ENCODE data around the gene PLEKHG4.

DNA sequence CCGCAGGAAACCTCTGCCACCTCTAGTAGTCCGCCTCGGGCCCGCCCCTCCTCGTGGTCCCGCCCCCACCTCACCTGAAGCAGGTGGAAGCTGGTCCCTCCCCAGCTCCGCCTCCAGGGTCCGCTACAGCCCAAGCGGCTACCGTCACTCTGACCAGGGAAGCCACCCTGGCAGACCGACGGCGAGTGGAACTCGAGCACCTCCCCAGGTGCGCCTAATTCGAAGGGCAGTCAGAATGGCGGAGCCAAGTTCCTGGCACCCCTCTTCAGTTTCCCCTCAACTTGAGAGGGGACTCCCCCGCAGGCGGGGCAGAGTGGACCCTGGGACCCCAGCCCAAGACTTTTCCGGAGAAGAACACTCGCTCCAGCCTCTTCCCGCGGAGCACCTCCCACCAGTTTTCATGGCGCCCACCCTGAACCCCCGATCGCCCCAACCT lies 32.6 kb upstream of the PLEKHG4 start:
- TF ChIP-seq, protein P1, sequence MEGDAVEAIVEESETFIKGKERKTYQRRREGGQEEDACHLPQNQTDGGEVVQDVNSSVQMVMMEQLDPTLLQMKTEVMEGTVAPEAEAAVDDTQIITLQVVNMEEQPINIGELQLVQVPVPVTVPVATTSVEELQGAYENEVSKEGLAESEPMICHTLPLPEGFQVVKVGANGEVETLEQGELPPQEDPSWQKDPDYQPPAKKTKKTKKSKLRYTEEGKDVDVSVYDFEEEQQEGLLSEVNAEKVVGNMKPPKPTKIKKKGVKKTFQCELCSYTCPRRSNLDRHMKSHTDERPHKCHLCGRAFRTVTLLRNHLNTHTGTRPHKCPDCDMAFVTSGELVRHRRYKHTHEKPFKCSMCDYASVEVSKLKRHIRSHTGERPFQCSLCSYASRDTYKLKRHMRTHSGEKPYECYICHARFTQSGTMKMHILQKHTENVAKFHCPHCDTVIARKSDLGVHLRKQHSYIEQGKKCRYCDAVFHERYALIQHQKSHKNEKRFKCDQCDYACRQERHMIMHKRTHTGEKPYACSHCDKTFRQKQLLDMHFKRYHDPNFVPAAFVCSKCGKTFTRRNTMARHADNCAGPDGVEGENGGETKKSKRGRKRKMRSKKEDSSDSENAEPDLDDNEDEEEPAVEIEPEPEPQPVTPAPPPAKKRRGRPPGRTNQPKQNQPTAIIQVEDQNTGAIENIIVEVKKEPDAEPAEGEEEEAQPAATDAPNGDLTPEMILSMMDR (IDR thresholded peaks at IDR 0.05), result peak in 3 of 7 experiments; percentile 20 to 43 (median 43)
- peak; percentile 70 to 94 (median 92) for TF ChIP-seq POLR2A (IDR thresholded peaks at IDR 0.05)
